Activated naive CD4-positive, alpha-beta T cell treated with anti-CD3 and anti-CD28 coated beads, Interleukin-2, amount 50 U/mL, for 72 hours (primary cell): ENCODE data around the gene ACAP2. TPM values are rescaled to one million over a fixed set of nuclear protein-coding genes. Genes with fewer than 3 reads are reported as not detected.
A peak's percentile ranks its signal among the peaks of the same experiment; 100 is the strongest.

ENCODE experiments used
- ATAC-seq, 2 donors: fragments of 150-1000 bp; cut with Tn5 transposase; 2 replicates each; pipeline ENCODE4 v1.10.0; 2021; ENCODE audit warnings: mild to moderate bottlenecking in 2 of 2, moderate library complexity in 2 of 2
- DNase-seq, 2 donors: peaks; one replicate each; pipeline ENCODE4 v3.0.0; 2021 to 2022; ENCODE audit warnings: low spot score in 2 of 2
- H3K27ac Mint-ChIP-seq, 2 donors: one replicate each; pipeline ENCODE4 v1.8.0; 2022; ENCODE audit warnings: mild to moderate bottlenecking in 2 of 2, mixed read lengths in 2 of 2
- H3K36me3 Mint-ChIP-seq, 2 donors: one replicate each; pipeline ENCODE4 v1.8.0; 2022; ENCODE audit warnings: mixed read lengths in 2 of 2
- H3K9me3 Mint-ChIP-seq, 2 donors: one replicate each; pipeline ENCODE4 v1.8.0; 2022; ENCODE audit warnings: mixed read lengths in 2 of 2
- total RNA-seq, 2 donors: library from RNA; stranded (reverse); gene quantifications; one replicate each; pipeline ENCODE4 v1.2.3, GENCODE V29; 2022

The ACAP2 gene
- total RNA-seq, 2 donors from 2014 or later = 46.3 to 75.8 TPM

DNA sequence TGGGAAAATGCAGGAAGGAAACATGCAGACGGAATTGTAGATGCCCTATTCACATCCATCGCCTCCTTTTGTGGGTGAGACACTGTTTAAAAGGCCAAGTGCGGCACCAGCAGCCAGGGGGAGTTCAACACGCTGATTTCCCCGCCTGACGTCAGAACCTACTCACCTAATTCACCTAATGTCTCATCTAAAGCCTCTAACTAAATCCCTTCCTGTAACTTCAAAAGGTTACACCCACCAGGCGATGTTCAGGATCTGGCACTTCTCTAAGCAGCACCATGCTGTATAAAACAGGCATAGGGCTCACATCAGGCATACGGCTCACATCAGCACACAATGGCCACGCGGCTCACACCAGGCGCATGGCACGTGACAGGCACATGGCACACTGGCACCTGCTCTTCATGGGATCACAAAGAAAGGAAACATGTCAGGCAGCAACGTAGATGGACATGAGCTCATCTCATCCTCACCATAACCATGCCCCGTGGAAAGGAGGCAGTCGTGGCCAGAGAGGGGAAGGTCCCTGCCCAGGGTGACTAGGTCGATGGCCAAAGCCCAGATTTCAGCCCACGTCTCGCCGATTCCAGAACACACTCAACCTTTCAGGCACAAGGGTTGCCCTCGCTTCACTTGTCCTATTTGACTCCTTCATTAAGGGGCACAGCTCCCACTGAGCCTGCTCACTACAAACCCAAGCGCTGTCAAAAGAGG is 193.6 kb downstream of the ACAP2 start:
- DNase-seq = peak in 1 of 2 donors; percentile 37
- no peak overlapping the region for H3K27ac Mint-ChIP-seq
- no peaks in the 10 kb centered on the region for H3K9me3 Mint-ChIP-seq
- no peaks in the 10 kb centered on the region for H3K36me3 Mint-ChIP-seq
- no peak for ATAC-seq

DNA sequence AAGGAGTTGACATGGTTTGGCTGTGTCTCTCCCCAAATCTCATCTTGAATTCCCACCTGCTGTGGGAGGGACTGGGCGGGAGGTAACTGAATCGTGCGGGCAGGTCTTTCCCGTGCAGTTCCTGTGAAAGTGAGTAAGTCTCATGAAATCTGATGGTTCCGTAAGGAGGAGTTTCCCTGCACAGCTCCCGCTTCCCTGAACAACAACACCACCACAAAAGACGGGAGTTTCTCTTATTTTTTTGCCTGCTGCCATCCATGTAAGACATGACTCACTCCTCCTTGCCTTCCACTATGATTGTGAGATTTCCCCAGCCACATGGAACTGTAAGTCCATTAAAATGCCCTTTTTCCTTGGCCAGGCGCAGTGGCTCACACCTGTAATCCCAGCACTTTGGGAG is 194.5 kb downstream of the ACAP2 start:
- H3K9me3 Mint-ChIP-seq = no peaks in the 10 kb centered on the region
- no peak for ATAC-seq
- no peak for DNase-seq
- no peak overlapping the region for H3K27ac Mint-ChIP-seq
- H3K36me3 Mint-ChIP-seq = no peaks in the 10 kb centered on the region

DNA sequence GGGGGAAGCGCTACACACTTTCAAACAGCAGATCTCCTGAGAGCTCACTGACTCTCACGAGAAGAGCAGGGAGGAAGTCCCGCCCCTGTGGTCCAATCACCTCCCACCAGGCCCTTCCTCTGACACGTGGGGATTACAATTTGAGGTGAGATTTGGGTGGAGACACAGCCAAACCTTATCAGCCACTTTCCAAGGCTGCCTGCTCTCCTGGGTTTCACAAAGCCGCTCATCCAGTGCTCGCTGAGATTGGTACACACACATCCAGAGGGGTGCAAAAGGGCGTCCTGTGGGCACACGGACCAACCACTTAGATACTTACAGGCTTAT is 195.0 kb downstream of the ACAP2 start:
- no peaks in the 10 kb centered on the region for H3K36me3 Mint-ChIP-seq

DNA sequence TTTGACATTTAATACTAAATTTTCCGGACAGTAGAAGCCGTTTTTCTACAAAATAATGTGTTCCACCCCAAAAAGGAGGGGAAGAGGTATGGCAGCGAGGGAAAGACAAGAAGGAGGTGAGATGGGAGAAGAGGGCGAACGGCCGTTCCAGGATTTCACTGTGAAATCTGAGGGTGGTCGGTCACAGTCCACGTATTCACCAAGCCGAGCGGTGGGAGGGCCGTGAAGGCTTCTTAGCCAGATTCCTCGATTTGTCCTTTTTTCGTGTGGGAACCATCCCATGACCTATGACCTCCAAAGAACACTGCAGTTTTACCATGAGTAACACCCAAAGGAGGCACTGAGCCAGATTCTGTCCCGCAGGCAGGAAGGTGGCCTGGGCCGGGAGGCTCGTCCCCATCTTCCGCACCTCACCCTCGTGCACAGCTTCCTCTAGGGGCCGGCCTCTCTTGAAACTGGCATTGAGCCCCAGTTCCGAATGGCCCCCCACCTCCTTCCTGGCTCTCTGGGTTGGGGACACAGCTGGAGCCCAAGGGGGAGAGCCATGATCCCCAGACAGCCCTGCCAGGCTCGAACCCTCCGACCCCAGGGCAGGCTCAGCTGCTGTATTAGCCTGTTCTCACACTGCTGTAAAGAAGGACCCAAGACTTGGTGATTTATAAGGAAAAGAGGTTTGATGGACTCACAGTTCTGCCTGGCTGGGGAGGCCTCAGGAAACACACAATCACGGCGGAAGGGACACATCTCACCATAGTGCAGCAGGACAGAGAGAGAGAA is 195.5 kb downstream of the ACAP2 start:
- no peaks in the 10 kb centered on the region for H3K36me3 Mint-ChIP-seq

More for the DNA sequence above, 195.0 kb downstream of the ACAP2 start:
- Mint-ChIP-seq H3K9me3 (no peaks in the 10 kb centered on the region), H3K27ac (no peak overlapping the region)
- ATAC-seq (no peak), DNase-seq (no peak)

DNA sequence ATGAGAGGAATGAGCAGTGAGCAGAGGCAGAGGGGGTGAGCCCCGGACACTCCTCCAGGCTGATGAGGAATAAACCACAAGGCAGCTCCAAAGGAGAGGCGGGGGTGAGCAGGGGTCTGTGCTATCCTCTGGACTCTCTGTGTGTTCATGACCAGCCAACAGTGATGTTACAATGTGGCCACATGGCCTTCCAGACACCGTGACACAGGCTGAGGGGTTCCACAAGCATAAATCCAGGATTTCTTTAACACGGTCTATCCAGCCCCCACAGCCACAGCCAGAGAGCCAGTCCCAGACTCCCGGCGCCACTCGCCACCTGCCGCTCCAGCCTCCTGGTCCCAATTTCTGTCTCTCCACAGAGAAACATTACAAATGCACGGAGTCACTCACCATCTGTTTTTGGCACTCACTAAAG is 196.2 kb downstream of the ACAP2 start:
- no peaks in the 10 kb centered on the region for H3K36me3 Mint-ChIP-seq
- ATAC-seq (no peak), DNase-seq (no peak)
- H3K27ac Mint-ChIP-seq = peak overlapping the region in 1 of 2 donors; percentile 15
- no peaks in the 10 kb centered on the region for H3K9me3 Mint-ChIP-seq

More for the DNA sequence above, 195.5 kb downstream of the ACAP2 start:
- DNase-seq = no peak
- ATAC-seq = no peak
- Mint-ChIP-seq H3K9me3 (no peaks in the 10 kb centered on the region), H3K27ac (no peak overlapping the region)

GRCh38 chr3:195245531-195245951 is 197.3 kb downstream of the ACAP2 start:
- Mint-ChIP-seq H3K9me3 (no peaks in the 10 kb centered on the region), H3K27ac (peak overlapping the region in 1 of 2 donors; percentile 15), H3K36me3 (no peaks in the 10 kb centered on the region)
- no peak for ATAC-seq
- no peak for DNase-seq

DNA sequence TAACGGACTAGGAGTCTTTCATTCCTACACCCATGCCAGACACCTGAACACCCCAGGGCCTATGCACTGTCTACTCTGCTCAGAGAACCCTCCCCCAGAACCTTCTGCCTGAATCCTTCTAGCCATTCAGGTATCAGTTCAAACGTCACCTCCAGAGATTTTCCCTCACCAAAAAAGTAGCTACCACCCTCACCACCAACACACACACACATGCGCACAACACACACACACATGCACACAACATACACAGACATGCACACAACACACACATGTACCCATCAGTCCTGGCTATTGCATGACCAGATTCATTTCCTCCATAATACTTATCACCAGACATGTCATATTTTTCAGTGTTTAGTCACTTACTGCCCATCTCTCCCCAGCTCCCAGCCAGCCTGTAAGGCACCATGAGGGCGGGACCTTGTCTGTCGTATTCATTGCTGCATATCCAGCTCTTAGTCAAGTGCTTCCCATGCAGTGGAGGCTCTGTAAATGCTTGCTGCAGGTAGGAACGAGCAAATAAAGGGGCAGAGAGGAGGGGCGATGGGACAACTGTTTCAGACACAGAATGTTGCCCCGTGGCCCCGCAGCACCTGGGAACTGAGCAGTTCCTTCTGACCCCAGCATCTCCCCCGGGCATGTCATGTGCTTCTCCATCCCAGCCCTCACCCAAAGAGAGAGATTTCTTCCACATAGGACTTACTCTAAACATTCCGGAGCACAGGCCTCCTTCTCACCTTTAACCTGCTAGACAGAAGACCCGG is 201.0 kb downstream of the ACAP2 start:
- ATAC-seq (no peak), DNase-seq (no peak)
- H3K36me3 Mint-ChIP-seq = peaks cover 12 to 19% of the 10 kb centered on the region in 2 donors
- H3K27ac Mint-ChIP-seq = no peak overlapping the region
- no peaks in the 10 kb centered on the region for H3K9me3 Mint-ChIP-seq

DNA sequence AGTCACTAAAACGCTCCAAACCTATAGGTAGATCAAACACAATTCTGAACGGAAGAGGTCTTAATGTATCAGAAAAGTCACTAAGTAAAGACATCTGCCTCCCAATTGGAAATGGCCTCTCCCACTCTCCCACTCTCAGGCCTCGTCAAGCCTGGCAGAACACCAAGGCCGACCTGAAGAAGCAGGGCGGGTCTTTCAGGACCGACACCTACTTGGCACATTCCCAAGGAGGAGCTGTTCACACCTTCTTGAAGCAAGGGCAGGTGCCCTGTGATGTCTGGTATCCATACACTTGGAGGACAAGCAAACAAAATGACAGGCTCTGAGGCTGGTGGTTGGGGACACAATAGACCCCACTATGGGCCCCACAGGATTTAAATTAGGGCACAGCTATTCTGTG is 201.9 kb downstream of the ACAP2 start:
- H3K27ac Mint-ChIP-seq = no peak overlapping the region
- no peaks in the 10 kb centered on the region for H3K9me3 Mint-ChIP-seq
- peaks cover 12 to 22% of the 10 kb centered on the region in 2 donors for H3K36me3 Mint-ChIP-seq
- DNase-seq (no peak), ATAC-seq (no peak)

GRCh38 chr3:195240171-195240701 is 202.6 kb downstream of the ACAP2 start:
- no peak overlapping the region for H3K27ac Mint-ChIP-seq
- ATAC-seq (no peak), DNase-seq (no peak)
- no peaks in the 10 kb centered on the region for H3K9me3 Mint-ChIP-seq
- H3K36me3 Mint-ChIP-seq = peaks cover 12 to 22% of the 10 kb centered on the region in 2 donors

- peaks cover 12 to 28% of the 10 kb centered on the region in 2 donors for H3K36me3 Mint-ChIP-seq
- H3K27ac Mint-ChIP-seq = no peak overlapping the region
- DNase-seq (no peak), ATAC-seq (no peak)
- H3K9me3 Mint-ChIP-seq = peaks cover 0 to 7% of the 10 kb centered on the region in 2 donors
These were observed 203.7 kb downstream of the ACAP2 start for GRCh38 chr3:195239121-195239520.

DNA sequence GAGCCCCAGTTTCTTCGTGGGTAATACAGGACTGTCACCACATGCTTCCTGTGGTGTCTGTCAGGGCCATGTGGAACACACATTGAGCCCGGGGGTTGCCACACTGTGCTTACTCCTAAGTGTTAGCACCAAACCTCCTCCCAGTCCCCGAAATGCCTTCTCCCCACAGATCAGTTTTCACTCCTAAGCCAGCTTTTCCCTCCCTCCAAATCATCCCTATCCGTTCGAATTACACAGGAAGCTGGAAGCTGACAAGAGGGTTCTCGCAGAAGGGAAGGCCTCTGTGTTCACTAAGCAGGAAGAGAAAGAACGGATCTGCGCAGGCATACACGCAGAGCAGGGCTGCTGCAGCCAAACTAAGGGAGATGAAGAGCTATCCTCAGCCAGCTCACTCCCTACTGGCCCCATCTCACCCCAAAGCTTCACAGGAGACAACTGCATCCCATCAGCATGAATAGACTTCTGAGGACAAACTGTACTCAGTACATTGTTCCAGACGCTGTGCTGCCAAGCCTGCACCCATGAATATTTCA is 204.2 kb downstream of the ACAP2 start:
- H3K36me3 Mint-ChIP-seq = peaks cover 12 to 28% of the 10 kb centered on the region in 2 donors
- no peak overlapping the region for H3K27ac Mint-ChIP-seq
- peaks cover 0 to 7% of the 10 kb centered on the region in 2 donors for H3K9me3 Mint-ChIP-seq
- ATAC-seq = no peak
- DNase-seq = no peak

GRCh38 chr3:195238081-195238571 is 204.7 kb downstream of the ACAP2 start:
- DNase-seq = no peak
- ATAC-seq = no peak
- Mint-ChIP-seq H3K36me3 (peaks cover 12 to 28% of the 10 kb centered on the region in 2 donors), H3K9me3 (peaks cover 0 to 7% of the 10 kb centered on the region in 2 donors), H3K27ac (no peak overlapping the region)

GRCh38 chr3:195236801-195237570 is 205.8 kb downstream of the ACAP2 start:
- Mint-ChIP-seq H3K36me3 (peaks cover 12 to 28% of the 10 kb centered on the region in 2 donors), H3K27ac (peak overlapping the region in 1 of 2 donors; percentile 55), H3K9me3 (peaks cover 1 to 12% of the 10 kb centered on the region in 2 donors)
- DNase-seq = no peak
- no peak for ATAC-seq

DNA sequence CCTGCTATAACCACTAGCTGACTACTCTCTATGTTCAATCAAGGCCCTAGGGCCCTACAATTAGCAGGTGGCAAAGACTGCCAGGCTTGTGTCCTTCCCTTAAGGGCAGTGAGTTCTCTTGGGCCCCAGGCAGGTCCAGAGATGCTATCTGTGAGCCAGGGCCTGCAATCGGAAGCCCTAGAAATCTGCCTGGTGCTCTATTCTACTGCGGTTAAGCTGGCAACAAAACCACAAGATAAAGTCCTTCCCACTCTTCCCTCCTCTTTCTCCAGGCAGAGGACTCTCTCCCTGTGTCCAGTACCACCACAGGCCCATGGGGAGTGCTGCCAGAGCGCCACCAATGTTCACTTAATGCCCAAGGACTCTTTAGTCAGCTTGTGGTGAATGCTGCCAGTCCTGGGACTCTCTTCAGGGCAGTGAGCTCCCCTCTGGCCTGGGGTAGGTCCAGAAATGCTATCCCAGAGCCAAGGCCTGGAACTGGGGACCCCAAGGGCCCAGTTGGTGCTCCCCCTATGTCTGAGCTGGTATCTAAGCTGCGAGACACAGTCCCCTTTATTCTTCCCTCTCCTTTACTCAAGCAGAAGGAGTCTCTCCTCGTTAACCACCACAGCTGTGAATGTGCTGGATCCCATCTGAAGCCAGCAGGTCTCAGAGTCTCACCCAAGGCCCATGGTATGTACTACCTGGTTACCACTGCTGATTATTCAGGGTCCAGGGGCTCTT is 206.6 kb downstream of the ACAP2 start:
- peak overlapping the region in 1 of 2 donors; percentile 55 for H3K27ac Mint-ChIP-seq
- peaks cover 12 to 28% of the 10 kb centered on the region in 2 donors for H3K36me3 Mint-ChIP-seq
- peaks cover 4 to 12% of the 10 kb centered on the region in 2 donors for H3K9me3 Mint-ChIP-seq
- ATAC-seq (no peak), DNase-seq (peak in 1 of 2 donors; percentile 39)

- H3K36me3 Mint-ChIP-seq = peaks cover 12 to 16% of the 10 kb centered on the region in 2 donors
- H3K27ac Mint-ChIP-seq = no peak overlapping the region
- H3K9me3 Mint-ChIP-seq = peaks cover 7 to 12% of the 10 kb centered on the region in 2 donors
- ATAC-seq (no peak), DNase-seq (no peak)
These were observed 212.6 kb downstream of the ACAP2 start for GRCh38 chr3:195230244-195230643.
